GM19099 (cell line): ENCODE results near the gene SELENOH.

Experiments
- POLR2A ChIP-seq: IDR thresholded peaks from 3 replicates; pipeline ENCODE4 v1.6.1; 2011; ENCODE audit warnings: low read depth; ENCODE audit not compliant: insufficient read length; ENCODE audit errors: extremely low read depth

SELENOH gene

GRCh38 chr11:57788703-57789088 lies 47.4 kb downstream of the SELENOH start:
- no peak for TF ChIP-seq POLR2A

GRCh38 chr11:57791321-57792059 lies 50.2 kb downstream of the SELENOH start:
- TF ChIP-seq POLR2A = no peak

DNA sequence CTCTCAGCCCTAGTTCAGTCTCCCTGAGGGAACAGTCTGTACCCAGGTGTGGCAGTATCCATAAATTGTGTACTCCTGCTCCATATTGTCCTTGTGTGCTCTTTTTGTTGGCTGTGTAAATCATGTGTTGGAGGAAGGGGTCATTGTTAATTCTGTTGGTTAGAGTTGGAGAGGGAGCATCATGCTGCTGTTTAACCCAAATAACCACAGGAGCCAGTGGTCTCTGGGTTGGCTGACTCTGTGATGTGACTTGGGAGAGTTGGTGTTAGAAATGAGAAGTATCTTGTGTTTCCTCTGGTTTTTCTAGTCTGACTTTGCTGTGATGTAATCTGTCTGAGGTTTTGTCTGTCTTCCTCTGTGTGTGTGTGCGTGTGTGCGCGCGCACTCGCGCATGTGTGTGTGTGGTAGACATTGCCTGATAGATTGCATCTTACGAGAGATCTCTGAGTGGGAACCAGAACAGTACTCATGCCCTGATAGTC lies 50.8 kb downstream of the SELENOH start:
- TF ChIP-seq POLR2A = peak; percentile 62

- no peak for TF ChIP-seq POLR2A
These were observed 51.6 kb downstream of the SELENOH start for GRCh38 chr11:57792870-57793269.
